HepG2 (cell line): Measurements from ENCODE around the gene PDLIM5. TPM values are rescaled to one million over a fixed set of nuclear protein-coding genes. Genes with fewer than 3 reads are reported as not detected.
A peak's percentile ranks its signal among the peaks of the same experiment; 100 is the strongest.

Experiments used
- GATA4 ChIP-seq: sonication (generic); IDR thresholded peaks from 2 replicates; pipeline ENCODE4 v1.6.1; 2016; ENCODE audit warnings: antibody characterized with exemption, low read depth, borderline replicate concordance
- IKZF5 ChIP-seq: IDR thresholded peaks from 2 replicates; pipeline ENCODE4 v1.6.1; 2018; ENCODE audit warnings: missing genetic modification reagents, mild to moderate bottlenecking, missing compliant biosample characterization
- ISX ChIP-seq: sonication (generic); formaldehyde crosslinking; conservative IDR thresholded peaks from 2 replicates; pipeline ENCODE4 v1.5.0; 2020; ENCODE audit warnings: missing genetic modification reagents
- KDM5A ChIP-seq: fragments of 200-600 bp; sonication (generic); IDR thresholded peaks from 2 replicates; pipeline ENCODE4 v1.7.0; 2018; ENCODE audit warnings: antibody characterized with exemption, mild to moderate bottlenecking, low read length, borderline replicate concordance
- MBNL3 ChIP-seq: fragments of 250-450 bp; sonication (Bioruptor Pico); conservative IDR thresholded peaks from 2 replicates; pipeline ENCODE4 v1.8.0; 2022; ENCODE audit warnings: mild to moderate bottlenecking, inconsistent platforms
- MYC ChIP-seq: sonication (generic); formaldehyde crosslinking; IDR thresholded peaks from 2 replicates; pipeline ENCODE4 v1.9.0; 2021; ENCODE audit warnings: missing genetic modification reagents, borderline replicate concordance
- PREB ChIP-seq: sonication (generic); formaldehyde crosslinking; IDR thresholded peaks from 2 replicates; pipeline ENCODE4 v1.4.0; 2020; ENCODE audit warnings: missing genetic modification reagents
- SMARCC2 ChIP-seq: fragments of 450-650 bp; IDR thresholded peaks from 2 replicates; pipeline ENCODE4 v1.6.1; 2017; ENCODE audit warnings: antibody characterized with exemption, mild to moderate bottlenecking
- TP53 ChIP-seq: sonication (generic); formaldehyde crosslinking; conservative IDR thresholded peaks from 2 replicates; pipeline ENCODE4 v1.4.0; 2020; ENCODE audit warnings: missing genetic modification reagents
- ZBTB7A ChIP-seq: sonication (generic); formaldehyde crosslinking; IDR thresholded peaks from 2 replicates; pipeline ENCODE4 v1.8.0; 2022; ENCODE audit warnings: mild to moderate bottlenecking, missing genetic modification reagents
- ZFP36L2 ChIP-seq: sonication (generic); formaldehyde crosslinking; IDR thresholded peaks from 2 replicates; pipeline ENCODE4 v1.4.0; 2020; ENCODE audit warnings: missing genetic modification reagents
- ZNF121 ChIP-seq: sonication (generic); formaldehyde crosslinking; IDR thresholded peaks from 2 replicates; pipeline ENCODE4 v1.5.0; 2020; ENCODE audit warnings: mild to moderate bottlenecking, missing genetic modification reagents
- ZNF614 ChIP-seq: IDR thresholded peaks from 2 replicates; pipeline ENCODE4 v1.6.1; 2018; ENCODE audit warnings: missing biosample characterization, missing genetic modification reagents, inconsistent platforms, borderline replicate concordance
- ZSCAN5A ChIP-seq: sonication (generic); formaldehyde crosslinking; IDR thresholded peaks from 2 replicates; pipeline ENCODE4 v1.8.0; 2022; ENCODE audit warnings: mild to moderate bottlenecking, missing genetic modification reagents, borderline replicate concordance
- polyA plus RNA-seq, 8 experiments: library from polyadenylated mRNA; depleted of rRNA in 3 of 8; stranded (reverse) in 7 of 8; unstranded in 1 of 8; fragments of >200 nt; fragmentation: Illumina TruSeq in 4 of 8; extraction: Trizol in 4 of 8; gene quantifications; 2 replicates each; pipeline versions ENCODE4 v1.2.1 to v1.2.3, GENCODE V29; 2011 to 2016; ENCODE audit warnings: low read depth in 4 of 8, missing spikeins in 1 of 8, mixed read lengths in 1 of 8; ENCODE audit not compliant: insufficient read depth in 1 of 8
- total RNA-seq, 5 experiments: library from RNA; depleted of rRNA; stranded (reverse); fragments of >200 nt; fragmentation: Illumina TruSeq; extraction: Trizol; gene quantifications; 2 replicates each; pipeline ENCODE4 v1.2.3, GENCODE V29; 2016; ENCODE audit warnings: low read depth in 1 of 5
- TF ChIP-seq, protein P1 (sequence below): sonication (generic); formaldehyde crosslinking; IDR thresholded peaks from 2 replicates; pipeline ENCODE4 v1.4.0; 2020; ENCODE audit warnings: missing genetic modification reagents, borderline replicate concordance
- TF ChIP-seq, protein P2 (sequence below): sonication (generic); formaldehyde crosslinking; IDR thresholded peaks from 2 replicates; pipeline ENCODE4 v1.4.0; 2020; ENCODE audit warnings: missing genetic modification reagents
- TF ChIP-seq, protein P3 (sequence below): sonication (generic); formaldehyde crosslinking; IDR thresholded peaks from 2 replicates; pipeline ENCODE4 v1.5.0; 2020; ENCODE audit warnings: missing genetic modification reagents
- TF ChIP-seq, protein P4 (sequence below): sonication (generic); formaldehyde crosslinking; IDR thresholded peaks from 2 replicates; pipeline ENCODE4 v1.5.1; 2020; ENCODE audit warnings: mild to moderate bottlenecking, missing genetic modification reagents, borderline replicate concordance

The PDLIM5 gene
- total and polyA plus RNA-seq, 2 of the 13 experiments (the other 11 are each of a cell fraction or from before 2014, with no cell fraction given): 52.8 to 119 TPM

- TF ChIP-seq, protein P1, sequence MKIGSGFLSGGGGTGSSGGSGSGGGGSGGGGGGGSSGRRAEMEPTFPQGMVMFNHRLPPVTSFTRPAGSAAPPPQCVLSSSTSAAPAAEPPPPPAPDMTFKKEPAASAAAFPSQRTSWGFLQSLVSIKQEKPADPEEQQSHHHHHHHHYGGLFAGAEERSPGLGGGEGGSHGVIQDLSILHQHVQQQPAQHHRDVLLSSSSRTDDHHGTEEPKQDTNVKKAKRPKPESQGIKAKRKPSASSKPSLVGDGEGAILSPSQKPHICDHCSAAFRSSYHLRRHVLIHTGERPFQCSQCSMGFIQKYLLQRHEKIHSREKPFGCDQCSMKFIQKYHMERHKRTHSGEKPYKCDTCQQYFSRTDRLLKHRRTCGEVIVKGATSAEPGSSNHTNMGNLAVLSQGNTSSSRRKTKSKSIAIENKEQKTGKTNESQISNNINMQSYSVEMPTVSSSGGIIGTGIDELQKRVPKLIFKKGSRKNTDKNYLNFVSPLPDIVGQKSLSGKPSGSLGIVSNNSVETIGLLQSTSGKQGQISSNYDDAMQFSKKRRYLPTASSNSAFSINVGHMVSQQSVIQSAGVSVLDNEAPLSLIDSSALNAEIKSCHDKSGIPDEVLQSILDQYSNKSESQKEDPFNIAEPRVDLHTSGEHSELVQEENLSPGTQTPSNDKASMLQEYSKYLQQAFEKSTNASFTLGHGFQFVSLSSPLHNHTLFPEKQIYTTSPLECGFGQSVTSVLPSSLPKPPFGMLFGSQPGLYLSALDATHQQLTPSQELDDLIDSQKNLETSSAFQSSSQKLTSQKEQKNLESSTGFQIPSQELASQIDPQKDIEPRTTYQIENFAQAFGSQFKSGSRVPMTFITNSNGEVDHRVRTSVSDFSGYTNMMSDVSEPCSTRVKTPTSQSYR (CRISPR knock-in tag): peak; percentile 69; the same call in 1 of the 2 replicates
- TF ChIP-seq MYC (no peak), MBNL3 (no peak), GATA4 (no peak), ZFP36L2 (CRISPR knock-in tag) (no peak), PREB (CRISPR knock-in tag) (no peak), ZSCAN5A (CRISPR knock-in tag) (no peak; the same call in 1 of the 2 replicates), ZNF121 (CRISPR knock-in tag) (no peak), ZNF614 (CRISPR knock-in tag) (peak; percentile 65; the same call in 1 of the 2 replicates), SMARCC2 (peak; percentile 78; the same call in 1 of the 2 replicates), TP53 (CRISPR knock-in tag) (no peak), ISX (CRISPR knock-in tag) (no peak), IKZF5 (CRISPR knock-in tag) (peak; percentile 86), KDM5A (no peak), ZBTB7A (CRISPR knock-in tag) (no peak)
- TF ChIP-seq, protein P2, sequence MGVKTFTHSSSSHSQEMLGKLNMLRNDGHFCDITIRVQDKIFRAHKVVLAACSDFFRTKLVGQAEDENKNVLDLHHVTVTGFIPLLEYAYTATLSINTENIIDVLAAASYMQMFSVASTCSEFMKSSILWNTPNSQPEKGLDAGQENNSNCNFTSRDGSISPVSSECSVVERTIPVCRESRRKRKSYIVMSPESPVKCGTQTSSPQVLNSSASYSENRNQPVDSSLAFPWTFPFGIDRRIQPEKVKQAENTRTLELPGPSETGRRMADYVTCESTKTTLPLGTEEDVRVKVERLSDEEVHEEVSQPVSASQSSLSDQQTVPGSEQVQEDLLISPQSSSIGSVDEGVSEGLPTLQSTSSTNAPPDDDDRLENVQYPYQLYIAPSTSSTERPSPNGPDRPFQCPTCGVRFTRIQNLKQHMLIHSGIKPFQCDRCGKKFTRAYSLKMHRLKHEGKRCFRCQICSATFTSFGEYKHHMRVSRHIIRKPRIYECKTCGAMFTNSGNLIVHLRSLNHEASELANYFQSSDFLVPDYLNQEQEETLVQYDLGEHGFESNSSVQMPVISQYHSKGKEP: no peak
- TF ChIP-seq, protein P3, sequence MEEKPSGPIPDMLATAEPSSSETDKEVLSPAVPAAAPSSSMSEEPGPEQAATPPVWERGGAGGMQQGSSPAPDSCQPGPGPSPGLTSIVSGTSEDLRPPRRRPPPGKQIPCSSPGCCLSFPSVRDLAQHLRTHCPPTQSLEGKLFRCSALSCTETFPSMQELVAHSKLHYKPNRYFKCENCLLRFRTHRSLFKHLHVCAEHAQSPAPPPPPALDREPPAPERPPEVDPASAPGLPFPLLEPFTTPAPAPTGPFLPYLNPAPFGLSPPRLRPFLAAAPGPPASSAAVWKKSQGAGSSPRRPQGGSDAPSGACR: no peak
- TF ChIP-seq, protein P4, sequence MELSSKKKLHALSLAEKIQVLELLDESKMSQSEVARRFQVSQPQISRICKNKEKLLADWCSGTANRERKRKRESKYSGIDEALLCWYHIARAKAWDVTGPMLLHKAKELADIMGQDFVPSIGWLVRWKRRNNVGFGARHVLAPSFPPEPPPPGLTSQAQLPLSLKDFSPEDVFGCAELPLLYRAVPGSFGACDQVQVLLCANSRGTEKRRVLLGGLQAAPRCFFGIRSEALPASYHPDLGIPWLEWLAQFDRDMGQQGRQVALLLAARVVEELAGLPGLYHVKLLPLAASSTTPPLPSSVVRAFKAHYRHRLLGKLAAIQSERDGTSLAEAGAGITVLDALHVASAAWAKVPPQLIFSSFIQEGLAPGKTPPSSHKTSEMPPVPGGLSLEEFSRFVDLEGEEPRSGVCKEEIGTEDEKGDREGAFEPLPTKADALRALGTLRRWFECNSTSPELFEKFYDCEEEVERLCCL (CRISPR knock-in tag): no peak
Observed at GRCh38 chr4:94564252-94564651, 112.5 kb downstream of the PDLIM5 start (continued).
